ENCODE measurements around the gene VRTN. TPM values are rescaled to one million over a fixed set of nuclear protein-coding genes. Genes with fewer than 3 reads are reported as not detected.

The VRTN gene, protein sequence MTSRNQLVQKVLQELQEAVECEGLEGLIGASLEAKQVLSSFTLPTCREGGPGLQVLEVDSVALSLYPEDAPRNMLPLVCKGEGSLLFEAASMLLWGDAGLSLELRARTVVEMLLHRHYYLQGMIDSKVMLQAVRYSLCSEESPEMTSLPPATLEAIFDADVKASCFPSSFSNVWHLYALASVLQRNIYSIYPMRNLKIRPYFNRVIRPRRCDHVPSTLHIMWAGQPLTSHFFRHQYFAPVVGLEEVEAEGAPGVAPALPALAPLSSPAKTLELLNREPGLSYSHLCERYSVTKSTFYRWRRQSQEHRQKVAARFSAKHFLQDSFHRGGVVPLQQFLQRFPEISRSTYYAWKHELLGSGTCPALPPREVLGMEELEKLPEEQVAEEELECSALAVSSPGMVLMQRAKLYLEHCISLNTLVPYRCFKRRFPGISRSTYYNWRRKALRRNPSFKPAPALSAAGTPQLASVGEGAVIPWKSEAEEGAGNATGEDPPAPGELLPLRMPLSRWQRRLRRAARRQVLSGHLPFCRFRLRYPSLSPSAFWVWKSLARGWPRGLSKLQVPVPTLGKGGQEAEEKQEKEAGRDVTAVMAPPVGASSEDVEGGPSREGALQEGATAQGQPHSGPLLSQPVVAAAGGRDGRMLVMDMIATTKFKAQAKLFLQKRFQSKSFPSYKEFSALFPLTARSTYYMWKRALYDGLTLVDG
- total RNA-seq (2014; rRNA removed; shearing (Covaris generic)): not detected in 2 replicates

- no peak for DNase-seq (ENCODE audit: low read depth in 1 of 2, low spot score in 2 of 2)
- H3K36me3 ChIP-seq: no peaks in the 10 kb centered on the region
- no peaks in the 10 kb centered on the region for H3K4me1 ChIP-seq (replicated peaks)
- H3K4me3 ChIP-seq: no peak within 1 kb of the TSS
- H3K27ac ChIP-seq: no peak within 1 kb of the TSS
- peaks cover 11% of the 10 kb centered on the region for H3K27me3 ChIP-seq (replicated peaks)
- no peaks in the 10 kb centered on the region for H3K9me3 ChIP-seq (replicated peaks)
These were observed at the start of gene VRTN for GRCh38 chr14:74348241-74348734. Gene VRTN, plus strand, starts transcription at chr14:74348471. Its CDS starts 8,313 bp downstream, at chr14:74356784.

DNA sequence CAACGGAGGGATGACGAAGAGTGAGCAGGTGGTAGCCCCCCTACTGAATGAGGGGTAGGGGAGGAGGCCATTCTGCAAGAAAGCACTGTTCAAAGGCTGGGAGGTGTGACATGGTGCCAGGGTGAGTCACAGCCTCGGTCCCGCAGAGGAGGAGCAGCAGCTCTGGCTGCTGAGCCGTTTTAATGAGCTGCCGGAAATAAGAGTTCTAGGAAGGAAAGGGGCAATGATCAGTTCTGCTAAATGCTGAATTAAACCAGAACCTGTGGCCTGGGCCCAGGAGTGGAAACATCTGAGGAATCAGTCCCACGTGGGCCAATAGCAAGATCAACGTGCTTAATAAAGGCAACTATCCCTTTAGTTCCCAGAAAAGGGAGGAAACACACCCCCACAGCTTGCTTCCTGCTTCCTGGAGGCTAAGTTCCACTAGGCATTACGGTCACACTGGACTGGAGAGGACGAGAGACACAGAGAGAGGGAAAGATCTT, 49.2 kb upstream of the VRTN start:
- Histone ChIP-seq H3K9me3 (replicated peaks) (no peaks in the 10 kb centered on the region), H3K36me3 (peaks cover 43% of the 10 kb centered on the region), H3K4me1 (replicated peaks) (peaks cover 8% of the 10 kb centered on the region), H3K4me3 (no peak overlapping the region), H3K27ac (no peak overlapping the region), H3K27me3 (replicated peaks) (no peaks in the 10 kb centered on the region)
- DNase-seq (ENCODE audit: low read depth in 1 of 2, low spot score in 2 of 2): no peak

- Histone ChIP-seq H3K4me1 (replicated peaks) (peaks cover 8% of the 10 kb centered on the region), H3K27me3 (replicated peaks) (no peaks in the 10 kb centered on the region), H3K4me3 (peak overlapping the region; percentile 74), H3K36me3 (peaks cover 29% of the 10 kb centered on the region; the same call in 1 of the 2 replicates), H3K27ac (no peak overlapping the region), H3K9me3 (replicated peaks) (no peaks in the 10 kb centered on the region)
- DNase-seq (ENCODE audit: low read depth in 1 of 2, low spot score in 2 of 2): peak in 1 of 2 experiments; percentile 4
These were observed 46.6 kb upstream of the VRTN start for GRCh38 chr14:74301594-74302151.

GRCh38 chr14:74302152-74302628, 46.1 kb upstream of the VRTN start:
- H3K4me1 ChIP-seq (replicated peaks): peaks cover 8% of the 10 kb centered on the region
- peaks cover 25% of the 10 kb centered on the region; the same call in 1 of the 2 replicates for H3K36me3 ChIP-seq
- no peaks in the 10 kb centered on the region for H3K27me3 ChIP-seq (replicated peaks)
- DNase-seq (ENCODE audit: low read depth in 1 of 2, low spot score in 2 of 2): peak in 1 of 2 experiments; percentile 35
- no peak overlapping the region; the same call in 1 of the 2 replicates for H3K27ac ChIP-seq
- no peaks in the 10 kb centered on the region for H3K9me3 ChIP-seq (replicated peaks)
- H3K4me3 ChIP-seq: peak overlapping the region; percentile 74

DNA sequence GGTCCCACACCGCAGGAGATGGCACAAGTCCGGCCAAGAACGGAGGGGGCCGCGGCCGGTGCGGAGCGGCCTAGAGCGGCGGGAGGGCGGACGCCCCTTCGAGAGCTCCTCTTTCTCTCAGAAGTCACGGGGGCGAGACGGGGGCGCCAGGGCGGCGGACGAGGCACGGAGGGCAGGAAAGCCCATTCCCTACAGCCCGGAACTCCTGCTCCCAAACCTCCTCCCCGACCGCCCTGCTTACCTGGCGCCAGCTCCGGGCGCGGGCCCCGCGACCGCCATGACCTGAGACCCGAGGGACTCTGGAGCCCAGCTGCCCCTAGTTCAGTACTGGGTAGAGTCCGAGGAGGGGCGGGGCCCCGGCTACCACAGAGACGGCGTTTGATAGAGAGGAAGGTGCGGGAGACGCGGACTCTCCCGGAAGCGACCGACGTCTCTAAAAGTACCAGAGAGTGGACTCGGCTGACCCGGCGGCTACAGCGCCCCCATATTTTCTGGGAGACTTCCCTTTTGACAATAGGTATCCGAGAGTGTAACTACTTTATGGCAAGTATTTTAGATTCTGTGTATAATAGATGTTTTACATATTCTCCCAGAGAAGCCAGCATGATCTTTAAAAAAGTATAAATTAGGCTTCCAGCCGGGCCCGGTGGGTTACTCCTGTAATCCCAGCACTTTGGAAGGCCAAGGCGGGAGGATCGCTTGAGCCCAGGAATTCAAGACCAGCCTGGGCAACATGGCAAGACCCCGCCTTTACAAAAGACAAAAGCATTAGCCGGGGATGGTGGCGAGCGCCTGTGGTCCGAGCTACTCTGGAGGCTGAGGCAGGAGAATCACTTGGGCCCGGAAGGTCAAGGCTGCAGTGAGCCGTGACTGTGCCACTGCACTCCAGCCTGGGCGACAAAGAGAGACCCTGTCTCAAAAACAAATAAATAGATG, 45.4 kb upstream of the VRTN start, which contains the start of gene ABCD4:
Gene ABCD4, minus strand, starts transcription at position 301 of the 936 bp plus-strand sequence. Its CDS starts 22 bp downstream, at position 279.
- peak; percentile 89 to 93 for DNase-seq (ENCODE audit: low read depth in 1 of 2, low spot score in 2 of 2)
- Histone ChIP-seq H3K4me1 (replicated peaks) (peaks cover 8% of the 10 kb centered on the region), H3K4me3 (peak within 1 kb of the TSS; percentile 74), H3K27ac (peak within 1 kb of the TSS; percentile 27), H3K36me3 (peaks cover 20% of the 10 kb centered on the region; the same call in 1 of the 2 replicates), H3K27me3 (replicated peaks) (no peaks in the 10 kb centered on the region), H3K9me3 (replicated peaks) (no peaks in the 10 kb centered on the region)

DNA sequence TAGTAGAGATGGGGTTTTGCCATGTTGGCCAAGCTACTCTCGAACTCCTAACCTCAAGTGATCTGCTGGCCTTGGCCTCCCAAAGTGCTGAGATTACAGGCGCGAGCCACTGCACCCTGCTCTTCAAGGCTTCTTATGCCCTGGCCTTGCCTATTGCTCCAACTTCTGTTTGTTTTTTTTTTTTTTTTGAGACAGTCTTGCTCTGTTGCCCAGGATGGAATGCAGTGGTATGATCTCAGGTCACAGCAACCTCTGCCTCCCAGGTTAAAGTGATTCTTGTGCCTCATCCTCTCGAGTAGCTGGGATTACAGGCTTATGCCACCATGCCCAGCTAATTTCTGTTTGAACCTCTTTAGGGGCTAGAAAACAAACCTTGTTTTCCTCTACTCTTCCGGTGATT, 39.6 kb upstream of the VRTN start:
- H3K9me3 ChIP-seq (replicated peaks): no peaks in the 10 kb centered on the region
- no peak for DNase-seq (ENCODE audit: low read depth in 1 of 2, low spot score in 2 of 2)
- H3K36me3 ChIP-seq: no peaks in the 10 kb centered on the region
- H3K4me3 ChIP-seq: no peak overlapping the region
- no peak overlapping the region for H3K27ac ChIP-seq
- H3K27me3 ChIP-seq (replicated peaks): no peaks in the 10 kb centered on the region
- no peaks in the 10 kb centered on the region for H3K4me1 ChIP-seq (replicated peaks)

- no peak for DNase-seq (ENCODE audit: low read depth in 1 of 2, low spot score in 2 of 2)
- no peaks in the 10 kb centered on the region for H3K4me1 ChIP-seq (replicated peaks)
- no peaks in the 10 kb centered on the region for H3K27me3 ChIP-seq (replicated peaks)
- H3K4me3 ChIP-seq: no peak overlapping the region
- H3K27ac ChIP-seq: no peak overlapping the region
- H3K9me3 ChIP-seq (replicated peaks): no peaks in the 10 kb centered on the region
- H3K36me3 ChIP-seq: no peaks in the 10 kb centered on the region
These were observed 38.9 kb upstream of the VRTN start for GRCh38 chr14:74309125-74310022.

DNA sequence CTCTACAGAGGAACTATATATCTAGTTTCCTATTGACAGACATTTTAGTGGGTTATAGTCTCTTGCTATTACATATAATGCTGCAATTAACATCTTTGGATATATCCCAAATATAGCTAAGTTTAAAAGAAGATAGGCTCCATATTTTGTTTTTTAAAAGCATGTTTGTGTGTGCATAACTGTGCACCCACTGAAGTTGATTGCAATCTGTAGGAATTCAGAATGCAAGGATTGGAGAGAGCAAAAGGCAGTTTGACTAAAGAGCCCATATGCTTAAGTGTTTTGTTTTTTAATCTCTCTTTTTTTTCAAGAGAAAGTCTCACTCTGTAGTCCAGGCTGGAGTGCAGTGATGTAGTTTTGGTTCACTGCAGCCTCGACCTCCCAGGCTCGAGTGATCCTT, 36.1 kb upstream of the VRTN start:
- H3K4me1 ChIP-seq (replicated peaks): no peaks in the 10 kb centered on the region
- H3K4me3 ChIP-seq: no peak overlapping the region
- DNase-seq (ENCODE audit: low read depth in 1 of 2, low spot score in 2 of 2): no peak
- H3K9me3 ChIP-seq (replicated peaks): no peaks in the 10 kb centered on the region
- H3K27ac ChIP-seq: no peak overlapping the region
- H3K36me3 ChIP-seq: no peaks in the 10 kb centered on the region
- H3K27me3 ChIP-seq (replicated peaks): no peaks in the 10 kb centered on the region

DNA sequence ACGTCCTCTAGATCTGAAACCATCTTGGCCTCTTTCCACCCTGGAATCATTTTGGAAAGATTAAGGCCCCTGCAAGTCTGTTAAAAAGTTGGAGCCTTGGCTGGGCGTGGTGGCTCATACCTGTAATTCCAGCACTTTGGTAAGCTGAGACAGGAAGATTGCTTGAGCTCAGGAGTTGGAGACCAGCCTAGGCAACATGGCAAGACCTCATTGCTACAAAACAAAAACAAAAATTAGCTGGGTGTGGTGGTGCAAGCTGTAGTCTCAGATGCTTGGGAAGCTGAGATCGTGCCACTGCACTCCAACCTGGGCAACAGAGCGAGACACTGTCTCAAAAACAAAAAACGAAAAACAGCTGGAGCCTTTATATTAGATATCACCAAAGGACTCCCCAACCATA, 34.7 kb upstream of the VRTN start:
- Histone ChIP-seq H3K9me3 (replicated peaks) (no peaks in the 10 kb centered on the region), H3K4me1 (replicated peaks) (no peaks in the 10 kb centered on the region), H3K36me3 (no peaks in the 10 kb centered on the region), H3K27ac (no peak overlapping the region), H3K27me3 (replicated peaks) (no peaks in the 10 kb centered on the region), H3K4me3 (no peak overlapping the region)
- DNase-seq (ENCODE audit: low read depth in 1 of 2, low spot score in 2 of 2): no peak

DNA sequence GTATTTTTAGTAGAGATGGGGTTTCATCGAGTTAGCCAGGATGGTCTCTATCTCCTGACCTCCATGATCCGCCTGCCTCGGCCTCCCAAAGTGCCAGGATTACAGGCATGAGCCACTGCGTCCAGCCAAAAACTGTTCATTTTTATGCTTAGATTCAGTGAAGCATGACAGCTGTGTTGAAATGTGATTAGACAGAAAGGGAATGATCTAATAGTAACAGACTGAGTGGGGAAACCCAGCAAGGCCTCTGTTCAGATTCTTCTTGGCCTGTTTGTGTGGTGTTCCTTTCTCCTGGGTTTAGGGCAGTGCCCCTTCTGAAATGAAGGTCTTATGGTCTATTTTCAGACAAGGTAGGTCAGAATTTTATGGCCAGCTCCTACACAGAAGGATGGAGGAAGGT, 33.7 kb upstream of the VRTN start:
- H3K27me3 ChIP-seq (replicated peaks): no peaks in the 10 kb centered on the region
- H3K9me3 ChIP-seq (replicated peaks): no peaks in the 10 kb centered on the region
- no peaks in the 10 kb centered on the region for H3K4me1 ChIP-seq (replicated peaks)
- no peak for DNase-seq (ENCODE audit: low read depth in 1 of 2, low spot score in 2 of 2)
- H3K36me3 ChIP-seq: no peaks in the 10 kb centered on the region
- H3K4me3 ChIP-seq: no peak overlapping the region
- H3K27ac ChIP-seq: no peak overlapping the region

DNA sequence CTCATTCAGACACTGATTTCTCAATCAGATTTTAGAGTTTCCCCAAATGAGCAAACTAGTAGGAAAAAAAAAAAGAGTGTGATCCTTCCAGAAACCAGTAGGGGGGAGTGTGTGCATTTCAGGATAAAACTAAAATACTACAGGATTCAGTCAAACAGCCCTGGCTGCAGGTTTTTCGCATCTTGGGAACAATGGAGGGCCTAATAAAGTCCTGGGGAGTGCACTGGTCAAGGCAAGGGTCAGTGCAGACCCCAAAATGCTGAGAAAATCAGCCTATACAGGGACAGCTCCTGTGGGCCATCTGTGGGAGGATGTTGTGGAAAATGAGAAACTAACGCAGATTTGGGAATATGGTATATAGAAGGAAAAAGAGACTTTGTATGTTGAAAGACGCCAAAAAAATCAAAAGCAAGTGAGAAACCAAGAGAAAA, 23.3 kb upstream of the VRTN start:
- no peak overlapping the region for H3K27ac ChIP-seq
- H3K9me3 ChIP-seq (replicated peaks): no peaks in the 10 kb centered on the region
- H3K36me3 ChIP-seq: no peaks in the 10 kb centered on the region
- 0 out of 2 replicates have a peak, but pooled peaks cover 3% of the 10 kb centered on the region for H3K27me3 ChIP-seq (replicated peaks)
- no peaks in the 10 kb centered on the region for H3K4me1 ChIP-seq (replicated peaks)
- DNase-seq (ENCODE audit: low read depth in 1 of 2, low spot score in 2 of 2): peak in 1 of 2 experiments; percentile 12
- H3K4me3 ChIP-seq: no peak overlapping the region

DNA sequence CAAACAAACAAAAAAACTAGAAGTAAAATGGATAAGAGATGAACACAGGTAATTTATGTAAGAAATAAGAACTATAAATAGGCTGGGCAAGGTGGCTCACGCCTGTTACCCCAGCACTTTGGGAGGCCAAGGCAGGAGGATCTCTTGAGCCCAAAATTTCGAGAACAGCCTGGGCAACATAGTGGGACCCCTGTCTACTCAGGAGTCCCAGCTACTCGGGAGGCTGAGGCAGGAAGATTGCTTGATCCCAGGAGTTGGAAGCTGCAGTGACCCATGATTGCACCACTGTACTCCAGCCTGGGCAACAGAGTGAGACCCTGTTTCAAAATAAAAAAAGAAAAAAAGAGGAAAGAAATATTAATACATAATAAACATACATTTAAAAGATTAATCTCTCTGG, 22.8 kb upstream of the VRTN start:
- no peaks in the 10 kb centered on the region for H3K9me3 ChIP-seq (replicated peaks)
- no peak for DNase-seq (ENCODE audit: low read depth in 1 of 2, low spot score in 2 of 2)
- H3K27ac ChIP-seq: no peak overlapping the region
- no peak overlapping the region for H3K4me3 ChIP-seq
- no peaks in the 10 kb centered on the region for H3K4me1 ChIP-seq (replicated peaks)
- H3K27me3 ChIP-seq (replicated peaks): 0 out of 2 replicates have a peak, but pooled peaks cover 3% of the 10 kb centered on the region
- no peaks in the 10 kb centered on the region for H3K36me3 ChIP-seq
